ENCODE data around the gene TMEM204. TPM values are rescaled to one million over a fixed set of nuclear protein-coding genes. Genes with fewer than 3 reads are reported as not detected.

The TMEM204 gene
- polyA plus RNA-seq, 2 donors: 3.4 to 6.2 TPM

DNA sequence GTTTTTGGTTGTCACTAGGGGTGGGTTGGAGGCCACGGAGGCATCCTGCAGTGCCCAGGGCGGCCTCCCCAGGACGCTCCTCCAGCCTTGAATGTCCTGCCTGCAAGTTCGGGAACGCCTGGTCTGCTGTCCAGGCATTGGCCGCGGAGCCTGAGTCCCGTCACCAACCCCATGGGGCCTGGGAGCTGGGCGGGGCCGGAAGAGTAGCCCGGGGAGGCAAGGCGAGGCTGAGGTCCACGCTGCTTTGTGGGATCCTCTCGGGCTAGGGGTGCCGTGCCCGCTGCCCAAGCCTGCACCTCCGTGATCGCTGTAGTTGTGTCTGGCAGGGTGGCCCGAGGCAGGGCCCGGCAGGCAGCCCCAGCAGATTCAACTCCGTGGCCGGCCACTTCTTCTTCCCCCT, 27.6 kb upstream of the TMEM204 start:
- WGBS, 2 donors: 93 to 96% methylated on average over 20 to 22 of the region's 22 CpGs
- H3K36me3 ChIP-seq (ENCODE audit: control insufficient read depth in 2 of 2, insufficient read depth in 2 of 2, low read length in 1 of 2): peaks cover 0 to 62% of the 10 kb centered on the region in 2 donors
- H3K27me3 ChIP-seq (ENCODE audit: control insufficient read depth in 1 of 2, insufficient read depth in 2 of 2, low read length in 2 of 2): no peaks in the 10 kb centered on the region
- H3K4me3 ChIP-seq (ENCODE audit: low read depth in 1 of 2, low read length in 2 of 2): no peak overlapping the region
- peaks cover 0 to 2% of the 10 kb centered on the region in 2 donors for H3K4me1 ChIP-seq (ENCODE audit: control insufficient read depth in 2 of 2, insufficient read depth in 2 of 2, low read length in 1 of 2)
- no peak overlapping the region for H3K27ac ChIP-seq (ENCODE audit: low read depth in 2 of 2, low read length in 1 of 2)
- H3K9me3 ChIP-seq (ENCODE audit: control insufficient read depth in 2 of 2, insufficient read depth in 1 of 2, low read depth in 1 of 2, low read length in 1 of 2): no peaks in the 10 kb centered on the region

GRCh38 chr16:1506494-1507213, 26.8 kb upstream of the TMEM204 start:
- Histone ChIP-seq H3K4me3 (ENCODE audit: low read depth in 1 of 2, low read length in 2 of 2) (no peak overlapping the region), H3K27me3 (ENCODE audit: control insufficient read depth in 1 of 2, insufficient read depth in 2 of 2, low read length in 2 of 2) (no peaks in the 10 kb centered on the region), H3K9me3 (ENCODE audit: control insufficient read depth in 2 of 2, insufficient read depth in 1 of 2, low read depth in 1 of 2, low read length in 1 of 2) (no peaks in the 10 kb centered on the region), H3K4me1 (ENCODE audit: control insufficient read depth in 2 of 2, insufficient read depth in 2 of 2, low read length in 1 of 2) (peaks cover 0 to 6% of the 10 kb centered on the region in 2 donors), H3K27ac (ENCODE audit: low read depth in 2 of 2, low read length in 1 of 2) (no peak overlapping the region), H3K36me3 (ENCODE audit: control insufficient read depth in 2 of 2, insufficient read depth in 2 of 2, low read length in 1 of 2) (peaks cover 0 to 65% of the 10 kb centered on the region in 2 donors)
- 89 to 90% methylated on average over 37 of the region's 37 CpGs for WGBS, 2 donors

DNA sequence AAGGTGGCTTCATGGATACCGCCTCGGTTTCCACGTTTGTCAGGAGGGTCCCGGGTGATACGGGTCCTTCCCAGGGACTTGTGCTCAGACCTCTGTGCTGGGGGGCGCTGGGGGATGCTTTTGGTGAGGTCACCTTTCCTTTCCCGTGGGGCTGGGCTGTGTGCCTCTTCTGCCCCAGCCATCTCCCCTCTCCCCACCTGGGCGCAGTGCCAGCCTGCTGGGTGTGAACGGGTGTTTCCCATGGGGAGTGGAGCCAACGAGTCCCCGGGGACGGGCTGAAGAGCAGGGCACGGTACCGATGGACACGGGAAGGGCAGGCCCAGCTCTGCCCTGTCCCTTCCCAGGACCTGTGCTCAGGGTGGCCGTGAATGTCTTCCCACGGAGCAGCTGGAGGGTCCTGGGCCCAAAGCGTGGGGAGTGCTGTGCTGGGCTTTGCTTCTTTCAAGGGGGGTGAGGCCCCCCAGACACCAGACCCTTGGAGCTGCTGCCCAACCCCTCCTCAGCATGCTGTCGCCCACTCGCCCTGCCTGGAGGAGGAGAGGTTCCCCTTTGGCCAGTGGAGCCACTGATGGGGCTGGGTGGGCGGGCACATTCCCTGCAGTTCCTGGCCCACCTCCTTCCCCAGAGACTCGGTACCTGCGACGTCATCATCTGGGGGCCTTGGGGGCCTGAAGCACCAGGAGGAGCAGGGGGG, 24.8 kb upstream of the TMEM204 start:
- Histone ChIP-seq H3K36me3 (ENCODE audit: control insufficient read depth in 2 of 2, insufficient read depth in 2 of 2, low read length in 1 of 2) (peaks cover 0 to 52% of the 10 kb centered on the region in 2 donors), H3K4me3 (ENCODE audit: low read depth in 1 of 2, low read length in 2 of 2) (no peak overlapping the region), H3K4me1 (ENCODE audit: control insufficient read depth in 2 of 2, insufficient read depth in 2 of 2, low read length in 1 of 2) (peaks cover 0 to 6% of the 10 kb centered on the region in 2 donors), H3K9me3 (ENCODE audit: control insufficient read depth in 2 of 2, insufficient read depth in 1 of 2, low read depth in 1 of 2, low read length in 1 of 2) (no peaks in the 10 kb centered on the region), H3K27me3 (ENCODE audit: control insufficient read depth in 1 of 2, insufficient read depth in 2 of 2, low read length in 2 of 2) (no peaks in the 10 kb centered on the region), H3K27ac (ENCODE audit: low read depth in 2 of 2, low read length in 1 of 2) (no peak overlapping the region)
- 74 to 76% methylated on average over 22 to 24 of the region's 24 CpGs for WGBS, 2 donors

DNA sequence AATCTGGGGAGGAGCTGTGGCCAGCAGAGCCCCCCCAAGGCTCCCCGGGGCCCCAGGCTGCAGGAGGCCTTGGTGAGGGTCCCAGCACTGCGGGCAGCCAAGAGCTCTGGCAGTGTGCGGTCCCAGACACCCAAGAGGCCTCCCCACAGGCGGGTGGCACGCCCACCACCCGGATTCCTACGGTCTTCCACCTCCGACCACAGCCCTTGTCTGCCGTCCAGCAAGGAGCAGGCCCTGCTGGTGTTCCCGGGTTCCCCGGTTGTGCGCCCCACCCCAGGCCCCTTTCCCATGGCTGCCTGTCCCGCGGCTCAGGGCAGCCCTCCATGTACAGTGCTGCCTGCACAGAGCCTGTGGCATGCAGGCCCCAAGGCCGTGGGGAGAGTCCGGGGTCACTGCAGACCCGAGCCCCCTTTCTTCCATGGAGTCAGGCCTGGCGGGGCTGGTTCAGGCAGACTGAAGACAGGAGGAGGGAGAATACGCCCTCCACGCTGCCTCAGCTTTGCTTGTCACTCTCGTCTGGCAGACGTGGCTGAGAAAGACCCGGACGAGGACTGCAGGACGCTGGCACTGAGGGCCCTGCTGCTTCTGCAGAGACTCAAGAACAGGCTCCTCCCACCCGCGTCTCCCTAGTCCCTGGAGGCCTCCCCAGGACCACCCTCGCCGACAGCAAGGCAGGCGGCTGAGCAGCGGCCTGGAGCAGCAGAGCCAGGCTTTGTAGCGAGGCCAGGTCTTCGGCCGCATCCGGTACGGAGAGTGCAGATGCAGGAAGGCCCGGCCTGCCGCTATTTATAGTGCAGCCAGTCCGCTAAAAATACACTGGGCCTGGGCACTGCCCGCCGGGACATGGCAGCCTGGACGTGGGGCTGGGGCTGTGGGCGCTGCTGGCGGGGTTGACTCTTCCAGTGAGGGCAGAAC, 23.9 kb upstream of the TMEM204 start:
- H3K4me1 ChIP-seq (ENCODE audit: control insufficient read depth in 2 of 2, insufficient read depth in 2 of 2, low read length in 1 of 2): peaks cover 0 to 6% of the 10 kb centered on the region in 2 donors
- H3K27me3 ChIP-seq (ENCODE audit: control insufficient read depth in 1 of 2, insufficient read depth in 2 of 2, low read length in 2 of 2): no peaks in the 10 kb centered on the region
- peak overlapping the region in 1 of 2 donors; percentile 51 for H3K27ac ChIP-seq (ENCODE audit: low read depth in 2 of 2, low read length in 1 of 2)
- peaks cover 0 to 2% of the 10 kb centered on the region in 2 donors for H3K9me3 ChIP-seq (ENCODE audit: control insufficient read depth in 2 of 2, insufficient read depth in 1 of 2, low read depth in 1 of 2, low read length in 1 of 2)
- peaks cover 0 to 50% of the 10 kb centered on the region in 2 donors for H3K36me3 ChIP-seq (ENCODE audit: control insufficient read depth in 2 of 2, insufficient read depth in 2 of 2, low read length in 1 of 2)
- no peak overlapping the region for H3K4me3 ChIP-seq (ENCODE audit: low read depth in 1 of 2, low read length in 2 of 2)
- 81 to 86% methylated on average over 43 to 44 of the region's 44 CpGs for WGBS, 2 donors

DNA sequence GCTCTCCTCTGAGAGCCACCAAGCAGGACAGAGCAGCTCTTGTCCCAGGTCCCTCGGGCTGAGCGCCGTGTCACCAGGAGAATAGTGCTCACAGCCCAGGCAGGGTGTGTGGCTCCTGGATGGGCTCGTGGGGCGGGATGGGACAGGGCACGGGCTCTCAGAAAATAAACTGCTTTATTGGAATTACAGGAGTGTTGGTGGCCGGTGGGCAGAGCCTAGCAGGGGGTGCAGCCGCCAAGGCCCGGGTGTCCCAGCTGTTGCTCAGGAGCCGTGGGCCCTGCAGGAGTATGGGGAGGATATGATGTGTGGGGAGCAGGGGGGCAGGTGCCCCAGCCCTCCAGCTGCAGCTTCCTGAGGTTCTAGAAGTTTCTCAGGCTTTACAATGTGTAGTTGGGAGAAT, 23.2 kb upstream of the TMEM204 start:
- Histone ChIP-seq H3K36me3 (ENCODE audit: control insufficient read depth in 2 of 2, insufficient read depth in 2 of 2, low read length in 1 of 2) (peaks cover 0 to 50% of the 10 kb centered on the region in 2 donors), H3K27ac (ENCODE audit: low read depth in 2 of 2, low read length in 1 of 2) (peak overlapping the region in 1 of 2 donors; percentile 51)

DNA sequence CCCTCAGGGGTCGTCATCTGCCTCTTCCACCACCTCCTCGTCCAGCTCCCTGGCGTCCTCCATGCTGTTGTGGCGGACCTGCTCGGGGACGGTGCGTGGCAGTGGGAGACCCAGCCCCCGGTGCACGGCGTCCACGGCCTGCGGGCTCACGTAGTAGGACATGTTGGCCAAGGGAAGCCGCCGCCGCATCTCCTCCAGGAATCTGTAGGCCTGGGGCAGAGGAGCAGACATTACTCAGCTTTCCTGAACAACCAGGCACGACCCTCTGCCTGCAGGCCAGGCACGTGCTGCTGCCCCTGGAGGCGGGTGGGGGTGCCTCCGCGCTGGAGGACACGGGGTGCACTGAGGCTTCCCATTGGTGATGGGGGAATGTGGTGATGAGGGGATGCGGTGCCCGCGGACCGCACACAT, 22.5 kb upstream of the TMEM204 start:
- H3K27me3 ChIP-seq (ENCODE audit: control insufficient read depth in 1 of 2, insufficient read depth in 2 of 2, low read length in 2 of 2): no peaks in the 10 kb centered on the region
- H3K36me3 ChIP-seq (ENCODE audit: control insufficient read depth in 2 of 2, insufficient read depth in 2 of 2, low read length in 1 of 2): peaks cover 0 to 45% of the 10 kb centered on the region in 2 donors
- peaks cover 0 to 2% of the 10 kb centered on the region in 2 donors for H3K9me3 ChIP-seq (ENCODE audit: control insufficient read depth in 2 of 2, insufficient read depth in 1 of 2, low read depth in 1 of 2, low read length in 1 of 2)
- WGBS, 2 donors: 86 to 92% methylated on average over 24 to 26 of the region's 26 CpGs
- H3K27ac ChIP-seq (ENCODE audit: low read depth in 2 of 2, low read length in 1 of 2): no peak overlapping the region
- H3K4me3 ChIP-seq (ENCODE audit: low read depth in 1 of 2, low read length in 2 of 2): no peak overlapping the region
- peaks cover 0 to 6% of the 10 kb centered on the region in 2 donors for H3K4me1 ChIP-seq (ENCODE audit: control insufficient read depth in 2 of 2, insufficient read depth in 2 of 2, low read length in 1 of 2)

More for the DNA sequence above, 23.2 kb upstream of the TMEM204 start:
- H3K27me3 ChIP-seq (ENCODE audit: control insufficient read depth in 1 of 2, insufficient read depth in 2 of 2, low read length in 2 of 2): no peaks in the 10 kb centered on the region
- peaks cover 0 to 2% of the 10 kb centered on the region in 2 donors for H3K9me3 ChIP-seq (ENCODE audit: control insufficient read depth in 2 of 2, insufficient read depth in 1 of 2, low read depth in 1 of 2, low read length in 1 of 2)
- H3K4me3 ChIP-seq (ENCODE audit: low read depth in 1 of 2, low read length in 2 of 2): no peak overlapping the region
- 84 to 85% methylated on average over 10 of the region's 10 CpGs for WGBS, 2 donors
- H3K4me1 ChIP-seq (ENCODE audit: control insufficient read depth in 2 of 2, insufficient read depth in 2 of 2, low read length in 1 of 2): peaks cover 0 to 6% of the 10 kb centered on the region in 2 donors

GRCh38 chr16:1511662-1512569, 21.6 kb upstream of the TMEM204 start:
- Histone ChIP-seq H3K27me3 (ENCODE audit: control insufficient read depth in 1 of 2, insufficient read depth in 2 of 2, low read length in 2 of 2) (no peaks in the 10 kb centered on the region), H3K36me3 (ENCODE audit: control insufficient read depth in 2 of 2, insufficient read depth in 2 of 2, low read length in 1 of 2) (peaks cover 0 to 37% of the 10 kb centered on the region in 2 donors), H3K4me3 (ENCODE audit: low read depth in 1 of 2, low read length in 2 of 2) (no peak overlapping the region), H3K4me1 (ENCODE audit: control insufficient read depth in 2 of 2, insufficient read depth in 2 of 2, low read length in 1 of 2) (peaks cover 0 to 6% of the 10 kb centered on the region in 2 donors), H3K9me3 (ENCODE audit: control insufficient read depth in 2 of 2, insufficient read depth in 1 of 2, low read depth in 1 of 2, low read length in 1 of 2) (peaks cover 0 to 2% of the 10 kb centered on the region in 2 donors), H3K27ac (ENCODE audit: low read depth in 2 of 2, low read length in 1 of 2) (no peak overlapping the region)
- 79 to 82% methylated on average over 30 of the region's 30 CpGs for WGBS, 2 donors

GRCh38 chr16:1512774-1513173, 20.7 kb upstream of the TMEM204 start:
- Histone ChIP-seq H3K27ac (ENCODE audit: low read depth in 2 of 2, low read length in 1 of 2) (no peak overlapping the region), H3K4me3 (ENCODE audit: low read depth in 1 of 2, low read length in 2 of 2) (no peak overlapping the region), H3K9me3 (ENCODE audit: control insufficient read depth in 2 of 2, insufficient read depth in 1 of 2, low read depth in 1 of 2, low read length in 1 of 2) (peaks cover 0 to 2% of the 10 kb centered on the region in 2 donors), H3K27me3 (ENCODE audit: control insufficient read depth in 1 of 2, insufficient read depth in 2 of 2, low read length in 2 of 2) (no peaks in the 10 kb centered on the region), H3K4me1 (ENCODE audit: control insufficient read depth in 2 of 2, insufficient read depth in 2 of 2, low read length in 1 of 2) (peaks cover 0 to 6% of the 10 kb centered on the region in 2 donors), H3K36me3 (ENCODE audit: control insufficient read depth in 2 of 2, insufficient read depth in 2 of 2, low read length in 1 of 2) (peaks cover 0 to 28% of the 10 kb centered on the region in 2 donors)
- WGBS, 2 donors: 85 to 86% methylated on average over 15 of the region's 15 CpGs
